ENCODE data around the gene TFF2. TPM values are rescaled to one million over a fixed set of nuclear protein-coding genes. Genes with fewer than 3 reads are reported as not detected.

The TFF2 gene
- total RNA-seq, 1 donor from 2014 or later = not detected

GRCh38 chr21:42308161-42308913 is 42.5 kb downstream of the TFF2 start:
- DNase-seq (no peak), ATAC-seq (no peak)
- no peak for TF ChIP-seq CTCF (IDR thresholded peaks at IDR 0.05)

GRCh38 chr21:42307106-42307505 is 43.7 kb downstream of the TFF2 start:
- H3K27me3 ChIP-seq (ENCODE audit: low read depth) = peaks cover 13% of the 10 kb centered on the region
- intact Hi-C loops (cut with DNase I) = no loop called here
- no peaks in the 10 kb centered on the region for H3K9me3 ChIP-seq
- TF ChIP-seq CTCF (IDR thresholded peaks at IDR 0.05) = no peak
- H3K36me3 ChIP-seq = no peaks in the 10 kb centered on the region
- peaks cover 18% of the 10 kb centered on the region for H3K4me1 ChIP-seq
- DNase-seq (no peak), ATAC-seq (no peak)
- H3K27ac ChIP-seq = no peak overlapping the region
- no peak overlapping the region for H3K4me3 ChIP-seq

More at GRCh38 chr21:42308161-42308913, 42.5 kb downstream of the TFF2 start:
- Histone ChIP-seq H3K9me3 (no peaks in the 10 kb centered on the region), H3K27me3 (ENCODE audit: low read depth) (peaks cover 13% of the 10 kb centered on the region), H3K4me1 (peaks cover 25% of the 10 kb centered on the region), H3K4me3 (no peak overlapping the region), H3K27ac (no peak overlapping the region), H3K36me3 (no peaks in the 10 kb centered on the region)
- intact Hi-C loops (cut with DNase I) = no loop called here

GRCh38 chr21:42306366-42307035 is 44.3 kb downstream of the TFF2 start:
- H3K4me3 ChIP-seq = no peak overlapping the region
- H3K27me3 ChIP-seq (ENCODE audit: low read depth) = peaks cover 13% of the 10 kb centered on the region
- no peak for TF ChIP-seq CTCF (IDR thresholded peaks at IDR 0.05)
- no peaks in the 10 kb centered on the region for H3K36me3 ChIP-seq
- H3K27ac ChIP-seq = no peak overlapping the region
- peaks cover 18% of the 10 kb centered on the region for H3K4me1 ChIP-seq
- no peak for DNase-seq
- no peaks in the 10 kb centered on the region for H3K9me3 ChIP-seq
- no peak for ATAC-seq
- intact Hi-C loops (cut with DNase I) = no loop called here

- Histone ChIP-seq H3K4me1 (peaks cover 18% of the 10 kb centered on the region), H3K36me3 (no peaks in the 10 kb centered on the region), H3K9me3 (no peaks in the 10 kb centered on the region), H3K27me3 (ENCODE audit: low read depth) (peaks cover 13% of the 10 kb centered on the region), H3K4me3 (no peak overlapping the region), H3K27ac (no peak overlapping the region)
- ATAC-seq = no peak
- TF ChIP-seq CTCF (IDR thresholded peaks at IDR 0.05) = no peak
- intact Hi-C loops (cut with DNase I) = no loop called here
- DNase-seq = no peak
Measured at GRCh38 chr21:42305707-42306147, 45.1 kb downstream of the TFF2 start.

- peaks cover 13% of the 10 kb centered on the region for H3K27me3 ChIP-seq (ENCODE audit: low read depth)
- TF ChIP-seq CTCF (IDR thresholded peaks at IDR 0.05) = no peak
- no peak for ATAC-seq
- peaks cover 18% of the 10 kb centered on the region for H3K4me1 ChIP-seq
- H3K36me3 ChIP-seq = no peaks in the 10 kb centered on the region
- no peak overlapping the region for H3K4me3 ChIP-seq
- DNase-seq = no peak
- no peak overlapping the region for H3K27ac ChIP-seq
- no peaks in the 10 kb centered on the region for H3K9me3 ChIP-seq
- intact Hi-C loops (cut with DNase I) = no loop called here
Measured at GRCh38 chr21:42304556-42305454, 46.0 kb downstream of the TFF2 start.

All from lower lobe of right lung (tissue), 2 donors.